ENCODE measurements around the gene TFB2M.

- TF ChIP-seq EZH2phosphoT487 (IDR thresholded peaks at IDR 0.05; ENCODE audit: low read depth) (no peak), CTCF (IDR thresholded peaks at IDR 0.05; ENCODE audit: low read depth, low read length) (no peak)
Observed at GRCh38 chr1:246565751-246566127, 322 bp downstream of the TFB2M start.
